ENCODE data around the gene SOS2.

DNA sequence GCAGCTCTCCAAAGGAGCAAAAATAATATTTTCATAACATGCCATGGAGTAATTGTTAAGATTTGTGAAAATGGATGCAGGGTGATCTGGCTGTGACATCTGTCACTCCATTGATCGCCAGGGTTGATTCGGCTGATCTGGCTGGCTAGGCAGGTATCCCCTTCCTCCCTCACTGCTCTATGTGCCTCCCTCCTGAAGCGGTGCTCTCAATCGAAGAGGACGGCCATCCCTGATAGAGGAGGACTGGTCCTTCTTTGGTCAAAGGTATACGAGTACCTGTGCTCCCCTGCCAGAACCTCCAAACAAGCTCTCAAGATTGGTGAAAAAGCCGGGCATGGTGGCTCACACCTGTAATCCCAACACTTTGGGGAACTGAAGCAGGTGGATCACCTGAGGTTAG is 162.9 kb downstream of the SOS2 start:
- TF ChIP-seq, protein P1, sequence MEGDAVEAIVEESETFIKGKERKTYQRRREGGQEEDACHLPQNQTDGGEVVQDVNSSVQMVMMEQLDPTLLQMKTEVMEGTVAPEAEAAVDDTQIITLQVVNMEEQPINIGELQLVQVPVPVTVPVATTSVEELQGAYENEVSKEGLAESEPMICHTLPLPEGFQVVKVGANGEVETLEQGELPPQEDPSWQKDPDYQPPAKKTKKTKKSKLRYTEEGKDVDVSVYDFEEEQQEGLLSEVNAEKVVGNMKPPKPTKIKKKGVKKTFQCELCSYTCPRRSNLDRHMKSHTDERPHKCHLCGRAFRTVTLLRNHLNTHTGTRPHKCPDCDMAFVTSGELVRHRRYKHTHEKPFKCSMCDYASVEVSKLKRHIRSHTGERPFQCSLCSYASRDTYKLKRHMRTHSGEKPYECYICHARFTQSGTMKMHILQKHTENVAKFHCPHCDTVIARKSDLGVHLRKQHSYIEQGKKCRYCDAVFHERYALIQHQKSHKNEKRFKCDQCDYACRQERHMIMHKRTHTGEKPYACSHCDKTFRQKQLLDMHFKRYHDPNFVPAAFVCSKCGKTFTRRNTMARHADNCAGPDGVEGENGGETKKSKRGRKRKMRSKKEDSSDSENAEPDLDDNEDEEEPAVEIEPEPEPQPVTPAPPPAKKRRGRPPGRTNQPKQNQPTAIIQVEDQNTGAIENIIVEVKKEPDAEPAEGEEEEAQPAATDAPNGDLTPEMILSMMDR (conservative IDR thresholded peaks at IDR 0.05; ENCODE audit: low read length), result no peak
- TF ChIP-seq EZH2phosphoT487 (IDR thresholded peaks at IDR 0.05; ENCODE audit: borderline replicate concordance, low read depth, low read length), result no peak

Data from OCI-LY7 (cell line).